ENCODE results near the gene PCDHGA5.
"Not testable (repeated sequence)": the region's sequence is repeated elsewhere in the genome, so short reads cannot be mapped to it uniquely, and the experiment has no call there.

PCDHGA5 gene

GRCh38 chr5:141363952-141364660 lies at the start of gene PCDHGA5:
TSS of gene PCDHGA5 (plus strand) at chr5:141364162. CDS start at chr5:141364331, 169 bp downstream.
- no peak for DNase-seq (ENCODE audit: low read depth)

GRCh38 chr5:141316963-141317362 lies 47.0 kb upstream of the PCDHGA5 start:
- not testable (repeated sequence) for DNase-seq (ENCODE audit: low read depth)

DNA sequence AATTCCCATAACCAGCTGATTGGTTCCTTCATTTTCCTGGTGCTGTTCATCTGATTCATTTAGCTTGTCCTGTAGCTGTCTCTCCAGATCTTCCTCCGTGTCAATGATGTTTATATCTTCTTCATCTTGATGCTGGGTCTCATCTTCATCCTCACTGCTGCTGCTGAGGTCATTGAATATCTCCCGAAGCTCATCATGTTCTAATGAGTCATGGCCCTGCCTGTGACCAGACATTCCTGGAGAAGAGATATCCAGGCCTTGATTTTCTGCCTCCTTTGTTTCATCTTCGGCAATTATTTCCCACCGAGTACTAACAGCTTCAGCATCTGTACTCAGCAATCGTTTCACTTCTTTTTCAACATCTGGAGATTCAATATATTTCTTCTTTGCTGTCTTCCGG lies 44.8 kb upstream of the PCDHGA5 start:
- no peak for DNase-seq (ENCODE audit: low read depth)

DNA sequence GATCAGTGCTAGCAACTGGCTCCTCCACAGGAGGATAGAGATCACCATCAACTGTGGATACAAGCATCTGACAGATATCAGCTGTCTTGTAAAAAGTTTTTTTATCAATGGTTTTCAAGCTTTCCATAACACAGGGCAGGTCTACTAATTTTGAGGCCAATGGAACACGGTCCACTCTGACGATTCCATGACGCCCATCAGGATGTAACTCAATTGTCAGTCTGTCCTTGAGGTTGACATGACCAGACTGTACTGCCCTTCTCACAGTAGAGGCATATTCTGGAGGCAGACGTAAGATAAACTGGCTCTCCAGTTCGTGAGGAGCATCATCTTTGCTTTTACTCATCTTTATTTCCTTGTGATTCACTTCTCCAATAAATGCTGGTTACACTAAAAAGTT lies 44.3 kb upstream of the PCDHGA5 start:
- no peak for DNase-seq (ENCODE audit: low read depth)

DNA sequence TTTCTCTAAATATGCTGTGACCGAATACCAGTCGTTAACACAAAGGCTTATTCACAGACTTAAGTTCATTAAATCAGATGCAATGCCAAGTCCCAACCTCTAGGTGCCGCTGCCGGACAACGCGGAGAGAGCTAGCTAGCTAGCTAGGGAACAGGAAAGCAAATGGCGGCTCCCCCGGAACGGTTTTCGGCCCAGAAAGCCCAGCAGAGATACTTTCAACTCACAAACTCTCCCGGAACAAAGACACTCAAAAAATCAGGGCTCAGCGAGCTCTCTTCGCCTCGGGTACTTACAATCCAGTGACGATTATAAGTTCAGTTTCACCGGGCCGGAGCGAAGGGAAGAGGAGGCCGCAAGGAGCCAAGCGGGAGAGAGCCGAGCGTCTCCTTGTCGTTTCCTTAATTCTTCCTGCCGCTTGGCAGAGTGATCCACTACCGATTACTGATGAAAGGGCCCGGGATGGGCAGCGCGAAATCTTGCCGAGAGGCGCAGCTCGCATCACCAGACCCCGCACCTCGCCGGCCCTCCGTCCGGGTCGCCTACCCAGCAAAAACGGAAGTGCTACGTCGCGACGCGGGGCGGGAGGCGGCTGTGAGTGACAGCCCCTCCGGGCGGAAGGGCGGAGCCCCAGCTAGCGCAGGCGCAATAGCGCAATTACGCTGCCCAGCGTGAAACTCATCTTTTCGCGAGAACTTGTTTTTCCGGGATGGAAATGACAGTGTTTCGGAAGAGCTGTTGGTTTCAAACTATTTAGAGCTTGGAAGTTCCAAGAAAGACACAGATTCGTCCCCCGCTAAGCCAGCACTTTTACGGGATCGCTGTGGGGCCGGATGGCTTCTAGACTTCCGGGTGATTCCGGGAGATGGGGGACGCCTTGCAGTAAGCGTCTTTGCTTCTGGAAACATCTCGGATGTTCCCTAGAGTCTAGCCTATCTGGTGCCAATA lies 43.5 kb upstream of the PCDHGA5 start, which contains the start of gene TAF7:
TAF7 (minus strand) TSS at position 560 of the 945 bp plus-strand sequence. CDS start 740 bp downstream, outside the sequence.
- peak; percentile 66 for DNase-seq (ENCODE audit: low read depth)

DNA sequence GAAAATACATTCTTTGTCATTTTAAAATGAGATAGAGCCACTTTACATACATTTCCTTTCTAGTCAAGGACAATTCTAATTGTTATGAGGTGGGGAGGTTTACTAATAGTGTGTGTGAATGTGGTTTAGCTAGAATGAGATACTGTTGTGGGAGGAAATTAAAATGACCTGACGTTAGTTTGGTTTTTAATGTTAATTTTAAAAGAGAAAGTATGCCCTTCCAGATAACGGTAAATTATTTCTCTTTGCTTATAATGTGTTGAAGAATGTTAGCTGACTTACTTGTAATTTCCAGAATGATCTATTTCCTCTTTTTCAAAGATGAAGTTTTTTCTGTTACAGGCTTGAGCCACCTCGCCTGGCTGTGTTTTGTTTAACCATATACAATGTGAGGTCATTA lies 41.7 kb upstream of the PCDHGA5 start:
- DNase-seq (ENCODE audit: low read depth): no peak

DNA sequence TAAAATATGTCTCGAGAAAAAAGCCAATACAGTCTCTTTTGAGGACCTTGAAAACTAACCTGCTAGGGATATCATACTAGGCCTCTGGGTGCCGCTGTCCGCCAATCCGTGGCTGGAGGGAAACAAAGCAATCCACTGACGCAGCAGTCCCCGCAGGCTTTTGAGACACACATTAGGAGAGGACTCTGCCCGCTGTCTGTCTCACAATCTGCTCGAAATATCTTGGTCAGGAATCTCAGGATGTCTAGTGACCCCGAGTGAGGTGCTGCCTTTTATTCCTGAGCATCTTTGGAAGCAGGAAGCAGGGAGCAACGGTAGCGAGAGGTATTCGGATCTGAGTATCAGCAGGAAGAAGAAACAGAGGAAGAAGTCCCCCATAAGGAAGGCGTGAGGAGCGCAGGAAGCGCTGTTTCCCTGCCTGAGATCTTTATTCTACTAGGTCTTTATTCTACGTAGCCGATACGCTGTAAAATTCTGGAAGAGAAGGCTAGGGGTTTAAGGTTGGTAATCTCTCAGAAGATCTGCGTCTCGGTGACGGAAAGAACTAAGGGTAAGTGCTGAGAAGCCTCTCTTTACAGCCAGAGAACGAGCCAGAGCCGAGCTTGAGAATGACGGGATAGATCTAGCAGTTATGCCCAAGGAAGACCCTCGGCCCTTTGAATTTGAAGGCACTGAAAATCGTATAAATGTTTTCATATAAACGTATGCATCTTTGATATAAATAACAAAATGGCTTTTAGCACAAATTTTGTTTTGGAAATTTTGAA lies 37.7 kb upstream of the PCDHGA5 start:
- no peak for DNase-seq (ENCODE audit: low read depth)

GRCh38 chr5:141328231-141328630 lies 35.7 kb upstream of the PCDHGA5 start:
- no peak for DNase-seq (ENCODE audit: low read depth)

DNA sequence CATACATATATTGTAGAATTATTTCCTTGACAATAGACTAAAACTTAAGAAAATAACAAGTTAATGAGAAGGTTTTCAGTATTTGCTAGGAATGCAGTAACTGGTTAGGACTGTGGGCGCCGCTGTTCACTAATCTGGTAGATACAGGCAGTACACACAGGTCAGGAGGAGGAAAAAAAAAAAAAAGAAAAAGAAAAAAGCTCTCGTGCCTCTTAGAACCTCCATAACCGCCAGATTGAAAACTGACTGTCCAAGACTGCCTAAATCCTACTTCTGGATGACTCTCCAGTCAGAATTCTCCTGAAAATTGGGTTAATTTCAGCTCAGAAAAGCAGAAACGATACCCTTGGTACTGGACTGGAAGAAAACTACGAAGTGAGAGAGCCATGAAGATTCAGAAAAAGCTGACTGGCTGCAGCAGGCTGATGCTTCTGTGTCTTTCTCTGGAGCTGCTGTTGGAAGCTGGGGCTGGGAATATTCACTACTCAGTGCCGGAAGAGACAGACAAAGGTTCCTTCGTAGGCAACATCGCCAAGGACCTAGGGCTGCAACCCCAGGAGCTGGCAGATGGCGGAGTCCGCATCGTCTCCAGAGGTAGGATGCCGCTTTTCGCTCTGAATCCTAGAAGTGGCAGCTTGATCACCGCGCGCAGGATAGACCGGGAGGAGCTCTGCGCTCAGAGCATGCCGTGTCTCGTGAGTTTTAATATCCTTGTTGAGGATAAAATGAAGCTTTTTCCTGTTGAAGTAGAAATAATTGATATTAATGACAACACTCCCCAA lies 33.5 kb upstream of the PCDHGA5 start, which contains the start of gene PCDHGA1:
PCDHGA1 (plus strand) TSS at position 216 of the 782 bp plus-strand sequence.
- DNase-seq (ENCODE audit: low read depth): peak; percentile 42

DNA sequence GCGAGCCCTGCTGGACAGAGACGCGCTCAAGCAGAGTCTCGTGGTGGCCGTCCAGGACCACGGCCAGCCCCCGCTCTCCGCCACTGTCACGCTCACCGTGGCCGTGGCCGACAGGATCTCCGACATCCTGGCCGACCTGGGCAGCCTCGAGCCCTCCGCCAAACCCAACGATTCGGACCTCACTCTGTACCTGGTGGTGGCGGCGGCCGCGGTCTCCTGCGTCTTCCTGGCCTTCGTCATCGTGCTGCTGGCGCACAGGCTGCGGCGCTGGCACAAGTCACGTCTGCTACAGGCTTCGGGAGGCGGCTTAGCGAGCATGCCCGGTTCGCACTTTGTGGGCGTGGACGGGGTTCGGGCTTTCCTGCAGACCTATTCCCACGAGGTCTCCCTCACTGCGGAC lies 31.4 kb upstream of the PCDHGA5 start:
- DNase-seq (ENCODE audit: low read depth): not testable (repeated sequence)

DNA sequence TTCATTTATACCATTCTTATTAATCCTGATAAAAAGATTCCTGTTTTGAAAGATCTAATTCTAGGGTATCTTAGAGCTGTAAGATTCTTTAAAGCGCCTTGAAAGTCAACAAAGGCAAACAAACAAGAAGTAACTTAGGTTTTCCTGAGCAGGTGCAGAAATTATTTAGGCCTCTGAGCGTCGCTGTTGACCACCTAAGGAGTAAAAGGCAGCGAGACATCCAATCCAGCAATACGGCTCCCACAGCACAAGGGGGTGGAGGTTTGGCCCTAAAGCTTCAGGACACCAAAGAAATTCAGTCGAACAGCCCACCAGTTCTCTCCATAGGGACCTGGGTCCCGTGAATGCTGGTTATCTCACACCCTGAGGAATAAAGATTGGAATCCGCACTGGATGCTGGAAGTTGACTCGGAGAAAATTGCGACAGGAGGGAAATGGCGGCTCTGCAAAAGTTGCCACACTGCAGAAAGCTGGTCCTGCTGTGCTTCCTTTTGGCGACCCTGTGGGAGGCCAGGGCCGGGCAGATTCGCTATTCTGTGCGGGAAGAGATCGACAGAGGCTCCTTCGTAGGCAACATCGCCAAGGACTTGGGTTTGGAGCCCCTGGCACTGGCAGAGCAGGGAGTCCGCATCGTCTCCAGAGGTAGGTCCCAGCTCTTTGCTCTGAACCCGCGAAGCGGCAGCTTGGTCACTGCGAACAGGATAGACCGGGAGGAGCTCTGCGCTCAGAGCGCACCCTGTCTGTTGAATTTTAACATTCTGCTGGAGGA lies 25.2 kb upstream of the PCDHGA5 start, which contains the start of gene PCDHGA2:
PCDHGA2 (plus strand) TSS at position 223 of the 769 bp plus-strand sequence.
- DNase-seq (ENCODE audit: low read depth): peak; percentile 37

GRCh38 chr5:141340781-141341354 lies 23.1 kb upstream of the PCDHGA5 start:
- not testable (repeated sequence) for DNase-seq (ENCODE audit: low read depth)

DNA sequence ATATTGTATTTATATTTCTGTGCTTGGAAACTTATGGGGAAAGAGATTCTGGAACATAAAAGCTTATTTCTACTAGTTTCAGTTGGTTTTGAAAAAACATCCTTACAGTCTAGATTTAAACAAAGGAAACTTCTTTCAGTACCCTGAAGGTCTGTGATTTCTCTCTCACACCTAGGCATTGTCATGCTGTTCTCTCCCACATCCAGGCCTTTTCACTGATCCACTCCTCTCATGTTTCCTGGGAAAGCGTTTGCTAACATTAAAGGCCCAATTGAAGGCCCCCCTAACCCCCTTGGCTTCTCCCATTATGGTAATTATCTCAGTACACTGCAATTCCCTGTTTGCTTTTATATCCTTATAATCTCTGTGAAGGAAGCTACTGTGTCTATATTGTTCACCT lies 21.2 kb upstream of the PCDHGA5 start:
- no peak for DNase-seq (ENCODE audit: low read depth)

DNA sequence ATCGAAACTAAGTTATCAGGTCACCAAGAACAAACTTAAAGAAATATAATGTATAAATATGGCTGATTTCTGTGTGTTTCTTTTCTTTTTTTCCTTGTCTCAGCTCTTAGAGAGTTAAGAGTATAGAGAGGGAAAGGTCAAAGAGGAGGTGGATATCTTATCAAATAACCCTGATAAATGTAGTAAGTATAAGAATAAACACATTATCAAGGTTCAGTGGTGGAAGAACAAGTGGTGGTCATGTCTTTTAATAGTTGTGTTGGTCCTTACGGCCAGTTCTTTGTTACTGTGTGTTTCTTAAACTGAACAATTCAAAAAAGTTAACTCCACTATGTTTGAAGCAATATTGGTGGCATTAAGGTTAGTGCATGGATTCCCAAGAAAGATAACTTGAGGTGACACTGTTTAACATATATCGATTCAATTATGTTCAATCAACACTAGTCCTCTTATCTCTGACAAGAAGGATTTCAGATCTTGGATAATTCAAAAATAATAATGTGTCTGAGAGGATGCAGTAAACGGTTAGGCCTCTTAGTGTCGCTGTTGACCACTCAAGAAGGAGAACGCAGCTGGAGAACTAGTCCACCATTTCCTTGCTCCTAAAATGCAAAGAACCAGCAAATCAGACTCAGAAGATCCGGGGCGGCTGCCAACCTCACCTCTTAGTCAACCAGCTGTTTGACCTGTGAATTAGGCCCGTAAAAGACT lies 20.6 kb upstream of the PCDHGA5 start, which contains the start of gene PCDHGA3:
PCDHGA3 (plus strand) TSS at position 588 of the 711 bp plus-strand sequence. CDS start 205 bp downstream, outside the sequence.
- no peak for DNase-seq (ENCODE audit: low read depth)

- no peak for DNase-seq (ENCODE audit: low read depth)
Observed at GRCh38 chr5:141343953-141344463, 20.0 kb upstream of the PCDHGA5 start.

DNA sequence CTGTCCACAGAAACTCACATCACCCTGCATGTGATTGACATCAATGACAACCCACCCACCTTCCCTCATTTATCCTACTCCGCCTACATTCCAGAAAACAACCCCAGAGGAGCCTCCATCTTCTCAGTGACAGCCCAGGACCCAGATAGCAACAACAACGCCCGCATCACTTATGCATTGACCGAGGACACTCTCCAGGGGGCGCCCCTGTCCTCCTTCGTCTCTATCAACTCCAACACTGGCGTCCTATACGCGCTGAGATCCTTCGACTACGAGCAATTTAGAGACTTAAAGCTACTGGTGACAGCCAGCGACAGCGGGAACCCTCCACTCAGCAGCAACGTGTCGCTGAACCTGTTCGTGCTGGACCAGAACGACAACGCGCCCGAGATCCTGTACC lies 18.6 kb upstream of the PCDHGA5 start:
- no peak for DNase-seq (ENCODE audit: low read depth)

GRCh38 chr5:141346017-141346416 lies 17.9 kb upstream of the PCDHGA5 start:
- DNase-seq (ENCODE audit: low read depth): not testable (repeated sequence)

- no peak for DNase-seq (ENCODE audit: low read depth)
Observed at GRCh38 chr5:141349917-141350619, 13.9 kb upstream of the PCDHGA5 start, which contains the start of gene PCDHGB1. TSS of gene PCDHGB1 (plus strand) at chr5:141350099. CDS start at chr5:141350261, 162 bp downstream.
